KMS-11 (cell line): ENCODE results near the gene NRF1.

Source experiments
- H2AFZ ChIP-seq: fragments of 200-600 bp; sonication (generic); 2 replicates; pipeline ENCODE4 v1.6.1; 2016; ENCODE audit warnings: antibody characterized with exemption, mixed run types, low read depth
- H3K27ac ChIP-seq: fragments of 200-600 bp; sonication (generic); 2 replicates; pipeline ENCODE4 v1.6.1; 2016; ENCODE audit warnings: mild to moderate bottlenecking, mixed run types
- H3K27me3 ChIP-seq: fragments of 200-600 bp; sonication (generic); 2 replicates; pipeline ENCODE4 v1.6.1; 2017; ENCODE audit warnings: mild to moderate bottlenecking, low read depth, mixed run types, moderate library complexity; ENCODE audit not compliant: insufficient read depth
- H3K36me3 ChIP-seq: fragments of 200-600 bp; sonication (generic); 2 replicates; pipeline ENCODE4 v1.6.1; 2017; ENCODE audit warnings: mild to moderate bottlenecking, mixed run types; ENCODE audit not compliant: insufficient read depth
- H3K4me1 ChIP-seq: fragments of 200-600 bp; sonication (generic); 2 replicates; pipeline ENCODE4 v1.6.1; 2016; ENCODE audit warnings: mild to moderate bottlenecking, low read depth, mixed run types; ENCODE audit not compliant: poor library complexity, severe bottlenecking
- H3K4me2 ChIP-seq: fragments of 200-600 bp; sonication (generic); 2 replicates; pipeline ENCODE4 v1.7.0; 2016; ENCODE audit warnings: mild to moderate bottlenecking, mixed run types
- H3K4me3 ChIP-seq: fragments of 200-600 bp; sonication (generic); IDR thresholded peaks from 2 replicates; pipeline ENCODE4 v1.6.1; 2017; ENCODE audit warnings: low read depth, low read length, mixed read lengths; ENCODE audit not compliant: insufficient read depth
- H3K79me2 ChIP-seq: fragments of 200-600 bp; sonication (generic); 2 replicates; pipeline ENCODE4 v1.6.1; 2016; ENCODE audit warnings: low read depth, mixed run types; ENCODE audit not compliant: insufficient read depth
- H3K9ac ChIP-seq: fragments of 200-600 bp; sonication (generic); 2 replicates; pipeline ENCODE4 v1.6.1; 2016; ENCODE audit warnings: mild to moderate bottlenecking, mixed run types
- H4K20me1 ChIP-seq: fragments of 200-600 bp; sonication (generic); 2 replicates; pipeline ENCODE4 v1.6.1; 2016; ENCODE audit warnings: mild to moderate bottlenecking, mixed run types; ENCODE audit not compliant: insufficient read depth
- CTCF ChIP-seq: fragments of 200-600 bp; sonication (generic); conservative IDR thresholded peaks from 2 replicates; pipeline ENCODE4 v1.6.1; 2017; ENCODE audit warnings: low read depth, mild to moderate bottlenecking, antibody characterized with exemption, low read length, moderate library complexity, mixed read lengths

Gene NRF1

GRCh38 chr7:129785685-129786514 lies 174.4 kb downstream of the NRF1 start:
- Histone ChIP-seq H3K27me3 (peaks cover 25% of the 10 kb centered on the region; the same call in 1 of the 2 replicates), H3K4me1 (peaks cover 24% of the 10 kb centered on the region), H2AFZ (no peak overlapping the region), H3K36me3 (no peaks in the 10 kb centered on the region), H3K4me3 (no peak overlapping the region), H4K20me1 (no peaks in the 10 kb centered on the region), H3K4me2 (no peak overlapping the region), H3K27ac (no peak overlapping the region), H3K9ac (no peak overlapping the region), H3K79me2 (no peaks in the 10 kb centered on the region)
- TF ChIP-seq CTCF: no peak

- H3K36me3 ChIP-seq: no peaks in the 10 kb centered on the region
- H3K4me3 ChIP-seq: no peak overlapping the region
- no peaks in the 10 kb centered on the region for H3K79me2 ChIP-seq
- TF ChIP-seq CTCF: no peak
- no peak overlapping the region for H2AFZ ChIP-seq
- H4K20me1 ChIP-seq: no peaks in the 10 kb centered on the region
- H3K4me1 ChIP-seq: peaks cover 13% of the 10 kb centered on the region
- peaks cover 15% of the 10 kb centered on the region; the same call in 1 of the 2 replicates for H3K27me3 ChIP-seq
- no peak overlapping the region for H3K9ac ChIP-seq
- no peak overlapping the region for H3K4me2 ChIP-seq
- H3K27ac ChIP-seq: no peak overlapping the region
Measured at GRCh38 chr7:129786825-129787563, 175.5 kb downstream of the NRF1 start.

- no peak overlapping the region for H3K9ac ChIP-seq
- H3K27me3 ChIP-seq: no peaks in the 10 kb centered on the region
- no peaks in the 10 kb centered on the region for H4K20me1 ChIP-seq
- no peak overlapping the region for H3K4me2 ChIP-seq
- H3K4me1 ChIP-seq: peaks cover 19% of the 10 kb centered on the region
- H2AFZ ChIP-seq: no peak overlapping the region
- no peak overlapping the region for H3K27ac ChIP-seq
- H3K36me3 ChIP-seq: no peaks in the 10 kb centered on the region
- TF ChIP-seq CTCF: no peak
- H3K79me2 ChIP-seq: no peaks in the 10 kb centered on the region
- no peak overlapping the region for H3K4me3 ChIP-seq
Measured at GRCh38 chr7:129789000-129789399, 177.5 kb downstream of the NRF1 start.

- Histone ChIP-seq H3K27me3 (no peaks in the 10 kb centered on the region), H2AFZ (no peak overlapping the region), H3K36me3 (no peaks in the 10 kb centered on the region), H3K27ac (no peak overlapping the region), H3K79me2 (no peaks in the 10 kb centered on the region), H3K4me3 (no peak overlapping the region), H3K4me1 (peaks cover 15% of the 10 kb centered on the region), H3K4me2 (no peak overlapping the region), H3K9ac (no peak overlapping the region), H4K20me1 (no peaks in the 10 kb centered on the region)
- TF ChIP-seq CTCF: no peak
Measured at GRCh38 chr7:129789652-129790051, 178.1 kb downstream of the NRF1 start.
